Loucy (cell line): ENCODE measurements around the gene KIFC1.

Source experiments
- H2AFZ ChIP-seq: fragments of 200-600 bp; sonication (generic); 2 replicates; pipeline ENCODE4 v1.6.0; 2016; ENCODE audit warnings: antibody characterized with exemption, mild to moderate bottlenecking, low read length, moderate library complexity
- H3F3A ChIP-seq: fragments of 200-600 bp; 2 replicates; pipeline ENCODE4 v1.6.0; 2016; ENCODE audit warnings: antibody characterized with exemption, low read depth, mild to moderate bottlenecking
- H3K27me3 ChIP-seq: fragments of 200-600 bp; sonication (generic); 2 replicates; pipeline ENCODE4 v1.6.1; 2014; ENCODE audit warnings: low read length, mild to moderate bottlenecking; ENCODE audit not compliant: insufficient read depth, poor library complexity, severe bottlenecking
- H3K36me3 ChIP-seq: fragments of 200-600 bp; sonication (generic); 2 replicates; pipeline ENCODE4 v1.6.1; 2016; ENCODE audit warnings: low read length; ENCODE audit not compliant: insufficient read depth
- H3K4me1 ChIP-seq: fragments of 200-600 bp; sonication (generic); 2 replicates; pipeline ENCODE4 v1.5.1; 2014; ENCODE audit warnings: low read length, mild to moderate bottlenecking; ENCODE audit not compliant: insufficient read depth, poor library complexity, severe bottlenecking
- H3K4me2 ChIP-seq: fragments of 200-600 bp; sonication (generic); 2 replicates; pipeline ENCODE4 v1.6.0; 2014; ENCODE audit warnings: antibody characterized with exemption, low read length, low read depth, mild to moderate bottlenecking; ENCODE audit not compliant: poor library complexity, severe bottlenecking
- H3K4me3 ChIP-seq: fragments of 200-600 bp; sonication (generic); 2 replicates; pipeline ENCODE4 v1.5.1; 2014; ENCODE audit warnings: low read length, mild to moderate bottlenecking, mixed read lengths; ENCODE audit not compliant: poor library complexity, severe bottlenecking
- H3K79me2 ChIP-seq: fragments of 200-600 bp; sonication (generic); 2 replicates; pipeline ENCODE4 v1.6.1; 2014; ENCODE audit warnings: low read length; ENCODE audit not compliant: insufficient read depth
- H3K9ac ChIP-seq: fragments of 200-600 bp; sonication (generic); 2 replicates; pipeline ENCODE4 v1.6.0; 2014; ENCODE audit warnings: mild to moderate bottlenecking, low read depth, low read length, moderate library complexity; ENCODE audit not compliant: poor library complexity, severe bottlenecking
- H3K9me2 ChIP-seq: fragments of 200-600 bp; sonication (generic); replicated peaks from 2 replicates; pipeline ENCODE4 v1.6.1; 2016; ENCODE audit warnings: low read depth, low read length, mixed read lengths
- H3K9me3 ChIP-seq: fragments of 200-600 bp; sonication (generic); 2 replicates; pipeline ENCODE4 v1.6.1; 2014; ENCODE audit warnings: mild to moderate bottlenecking, antibody characterized with exemption, low read length, low read depth; ENCODE audit not compliant: insufficient read depth
- H4K20me1 ChIP-seq: fragments of 200-600 bp; sonication (generic); 2 replicates; pipeline ENCODE4 v1.6.0; 2014; ENCODE audit warnings: antibody characterized with exemption, low read length, mild to moderate bottlenecking; ENCODE audit not compliant: insufficient read depth, poor library complexity, severe bottlenecking
- CTCF ChIP-seq: fragments of 200-600 bp; sonication (generic); conservative IDR thresholded peaks from 2 replicates; pipeline ENCODE4 v1.5.1; 2014; ENCODE audit warnings: mild to moderate bottlenecking, antibody characterized with exemption, low read length
- EZH2phosphoT487 ChIP-seq: fragments of 200-600 bp; IDR thresholded peaks from 2 replicates; pipeline ENCODE4 v1.6.1; 2018; ENCODE audit warnings: antibody characterized with exemption, mild to moderate bottlenecking, moderate library complexity, borderline replicate concordance

KIFC1 gene

GRCh38 chr6:33433001-33433543 lies 41.4 kb downstream of the KIFC1 start:
- H3F3A ChIP-seq, result no peaks in the 10 kb centered on the region
- peaks cover 20% of the 10 kb centered on the region; the same call in 1 of the 2 replicates for H3K36me3 ChIP-seq
- no peaks in the 10 kb centered on the region for H3K9me2 ChIP-seq
- peaks cover 27% of the 10 kb centered on the region for H3K4me1 ChIP-seq
- H3K79me2 ChIP-seq, result peaks cover 11% of the 10 kb centered on the region; the same call in 1 of the 2 replicates
- H3K4me2 ChIP-seq, result no peak overlapping the region
- H3K9me3 ChIP-seq, result no peaks in the 10 kb centered on the region
- no peak overlapping the region for H3K9ac ChIP-seq
- peaks cover 12% of the 10 kb centered on the region for H4K20me1 ChIP-seq
- H3K4me3 ChIP-seq, result no peak overlapping the region
- TF ChIP-seq CTCF (no peak), EZH2phosphoT487 (no peak)
- no peak overlapping the region for H2AFZ ChIP-seq
- no peaks in the 10 kb centered on the region for H3K27me3 ChIP-seq

- Histone ChIP-seq H3K27me3 (no peaks in the 10 kb centered on the region), H3K79me2 (peaks cover 6% of the 10 kb centered on the region; the same call in 1 of the 2 replicates), H3K4me3 (no peak overlapping the region), H3F3A (no peaks in the 10 kb centered on the region), H3K9me3 (no peaks in the 10 kb centered on the region), H3K9me2 (no peaks in the 10 kb centered on the region), H3K9ac (no peak overlapping the region), H3K36me3 (peaks cover 25% of the 10 kb centered on the region; the same call in 1 of the 2 replicates), H4K20me1 (peaks cover 11% of the 10 kb centered on the region), H3K4me1 (peaks cover 22% of the 10 kb centered on the region), H3K4me2 (no peak overlapping the region), H2AFZ (no peak overlapping the region)
- TF ChIP-seq EZH2phosphoT487 (no peak), CTCF (no peak)
Observed at GRCh38 chr6:33433544-33434191, 42.0 kb downstream of the KIFC1 start.

GRCh38 chr6:33434961-33435360 lies 43.3 kb downstream of the KIFC1 start:
- Histone ChIP-seq H3K9me2 (no peaks in the 10 kb centered on the region), H3K79me2 (peaks cover 4% of the 10 kb centered on the region; the same call in 1 of the 2 replicates), H4K20me1 (peaks cover 5% of the 10 kb centered on the region), H3K4me2 (no peak overlapping the region), H2AFZ (no peak overlapping the region), H3K9ac (no peak overlapping the region), H3F3A (no peaks in the 10 kb centered on the region), H3K4me3 (no peak overlapping the region), H3K9me3 (no peaks in the 10 kb centered on the region), H3K27me3 (no peaks in the 10 kb centered on the region), H3K4me1 (peaks cover 14% of the 10 kb centered on the region), H3K36me3 (peaks cover 32% of the 10 kb centered on the region; the same call in 1 of the 2 replicates)
- TF ChIP-seq EZH2phosphoT487 (no peak), CTCF (no peak)
